HG03342 (cell line): ENCODE results near the gene RHBDL1.
A peak's percentile ranks its signal among the peaks of the same experiment; 100 is the strongest.
"Not testable (repeated sequence)": the region's sequence is repeated elsewhere in the genome, so short reads cannot be mapped to it uniquely, and the experiment has no call there.

ENCODE experiments used
- ATAC-seq: cut with Tn5 transposase; IDR thresholded peaks from one replicate; pipeline ENCODE4 v1.9.1; 2021; ENCODE audit warnings: mild to moderate bottlenecking, moderate library complexity; ENCODE audit not compliant: unreplicated experiment

The RHBDL1 gene

DNA sequence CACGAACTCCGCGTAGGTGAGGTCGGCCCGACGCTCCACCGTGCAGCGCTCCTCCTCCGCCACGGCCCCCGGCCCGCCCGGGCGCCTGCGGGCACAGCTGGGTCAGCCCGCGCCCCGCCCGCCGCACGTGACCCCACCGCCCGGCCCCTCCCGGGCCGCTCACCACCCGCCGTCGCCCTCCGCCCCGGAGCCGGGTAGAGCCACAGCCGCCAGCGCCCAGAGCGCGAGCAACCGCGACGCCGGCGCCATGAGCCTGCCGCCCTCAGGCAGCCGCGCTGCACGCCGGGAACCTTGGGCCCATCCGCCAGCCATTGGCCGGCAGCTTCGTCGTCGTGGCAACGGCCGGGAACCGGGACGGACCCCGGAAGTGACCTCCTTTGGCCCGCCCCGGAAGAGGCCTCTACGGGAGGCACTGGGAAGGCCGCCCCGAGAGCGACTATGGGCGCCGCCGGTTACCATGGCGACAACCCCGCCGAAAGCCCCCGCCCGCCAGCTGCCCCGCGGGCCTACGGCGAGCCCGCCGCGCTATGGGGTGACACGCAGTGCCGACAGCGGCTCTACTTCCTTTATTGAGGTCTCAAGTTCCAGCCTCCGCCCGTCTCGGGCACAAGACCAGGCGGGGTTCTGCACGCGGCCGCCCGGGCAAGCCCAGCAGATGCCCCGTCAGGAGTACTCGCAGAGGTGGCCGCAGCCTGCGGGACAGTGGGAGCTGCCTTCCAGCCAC is 8.8 kb downstream of the RHBDL1 start, which contains the start of gene JMJD8:
Gene JMJD8 (minus strand): TSS at position 264 of the 724 bp plus-strand sequence. CDS start 15 bp downstream, at position 249.
- ATAC-seq, result peak; percentile 61

DNA sequence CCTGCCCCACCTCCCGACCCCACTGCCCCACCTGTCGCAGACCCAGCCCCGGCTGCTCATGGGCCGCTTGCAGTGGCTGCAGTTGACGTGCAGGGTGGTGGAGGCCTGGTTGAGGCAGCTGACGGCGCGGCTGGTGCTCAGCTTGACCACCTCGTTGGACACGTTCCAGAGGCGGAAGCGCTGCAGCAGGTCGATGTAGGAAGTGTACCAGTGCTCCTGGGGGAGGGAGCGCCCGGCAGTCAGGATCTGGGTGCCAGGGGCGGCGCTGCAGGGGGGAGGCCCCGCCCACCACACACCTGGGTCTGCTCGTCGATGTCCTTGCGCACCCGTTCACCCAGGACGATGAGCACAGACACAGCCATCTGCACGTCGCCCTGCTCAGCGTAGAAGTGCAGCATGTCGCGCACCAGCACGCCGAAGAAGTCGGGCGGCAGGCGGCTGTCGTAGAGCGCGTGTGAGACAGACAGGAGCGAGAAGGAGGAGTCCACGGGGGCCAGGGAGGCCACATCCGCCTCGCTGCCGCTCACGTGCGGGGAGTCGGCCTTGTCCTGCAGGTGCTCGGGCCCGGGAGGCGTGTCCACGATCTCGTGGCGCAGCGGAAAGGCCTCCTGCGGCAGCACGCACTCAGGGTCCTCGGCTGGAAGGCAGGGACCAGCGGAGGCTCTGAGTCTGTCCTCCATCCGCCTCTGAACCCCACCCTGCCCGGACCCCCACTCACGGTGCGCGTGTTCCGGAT is 9.7 kb downstream of the RHBDL1 start:
- no peak for ATAC-seq

DNA sequence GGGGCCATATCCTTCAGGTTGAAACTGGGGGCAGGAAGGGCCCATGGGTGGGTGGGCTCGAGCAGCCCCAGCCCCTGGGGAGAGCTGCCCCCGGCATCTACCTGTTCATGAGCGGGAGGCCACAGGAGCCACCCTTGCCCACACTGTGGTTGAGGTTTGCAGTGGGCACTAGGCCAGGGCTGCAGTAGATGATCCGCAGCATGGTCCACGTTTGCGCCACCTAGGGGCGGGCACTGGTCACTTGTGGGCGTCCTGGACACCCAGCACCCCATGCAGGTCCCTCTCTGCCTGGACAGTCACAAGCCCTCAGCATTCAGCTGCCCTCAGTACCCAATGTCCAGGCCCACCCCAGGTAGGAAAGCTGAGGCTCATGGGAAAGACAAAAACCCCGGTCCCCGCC is 10.5 kb downstream of the RHBDL1 start:
- ATAC-seq, result no peak

DNA sequence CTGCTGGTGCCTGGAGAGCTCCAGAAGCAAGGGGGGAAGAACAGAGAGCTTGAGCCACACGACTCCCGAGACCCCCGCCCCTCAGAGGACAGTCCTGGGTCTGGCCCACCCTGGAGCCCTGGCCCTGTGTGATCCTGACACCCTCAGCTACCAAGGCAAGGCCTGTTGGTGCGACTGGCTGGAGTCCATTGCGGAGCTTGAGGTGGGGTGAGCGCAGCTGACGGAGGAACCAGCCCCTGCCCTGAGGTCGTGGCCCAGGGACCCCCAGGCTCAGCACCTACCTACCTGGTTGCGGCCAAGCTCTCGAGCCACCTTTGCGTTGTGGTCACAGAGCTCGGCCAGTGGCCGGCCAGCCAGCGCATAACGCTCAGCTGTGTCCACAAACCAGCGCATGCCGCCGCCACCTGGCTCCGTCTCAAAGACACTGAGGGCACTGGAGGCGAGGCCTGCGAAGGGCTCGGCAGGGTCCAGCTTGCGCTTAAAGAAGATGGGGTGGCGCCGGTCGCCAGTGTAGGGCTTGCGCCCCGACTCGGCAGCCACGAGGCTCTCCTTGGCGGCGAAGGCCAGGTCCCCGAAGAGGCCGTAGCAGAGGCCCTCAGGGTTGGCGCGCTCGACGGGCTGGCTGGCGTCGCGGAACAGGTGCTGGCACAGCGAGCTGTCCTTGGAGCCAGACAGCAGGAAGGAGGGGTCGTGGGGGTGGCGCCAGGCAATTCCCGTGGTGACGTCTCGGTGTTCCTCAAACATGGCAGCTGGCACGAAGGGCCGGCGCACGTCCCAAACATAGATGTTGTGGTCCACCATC is 11.2 kb downstream of the RHBDL1 start:
- ATAC-seq, result no peak

DNA sequence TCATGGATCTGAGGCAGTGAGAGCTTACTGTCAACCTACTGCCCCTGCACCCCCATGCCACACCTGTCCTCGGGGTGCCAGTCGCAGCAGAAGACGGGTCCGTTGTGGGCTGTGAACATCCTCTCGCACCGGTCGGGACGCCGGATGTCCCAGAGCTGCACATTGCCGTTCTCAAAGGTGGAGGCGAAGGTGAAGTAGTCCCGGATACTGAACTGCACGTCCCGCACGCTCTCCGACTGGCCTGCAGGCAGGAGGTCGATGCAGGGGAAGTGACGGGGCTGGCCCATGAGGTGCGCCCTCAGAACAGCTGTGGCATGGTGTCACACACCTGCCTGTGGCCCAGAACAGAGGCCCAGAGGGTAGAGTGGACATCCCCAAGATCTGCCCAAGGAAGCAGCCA is 12.0 kb downstream of the RHBDL1 start:
- no peak for ATAC-seq

DNA sequence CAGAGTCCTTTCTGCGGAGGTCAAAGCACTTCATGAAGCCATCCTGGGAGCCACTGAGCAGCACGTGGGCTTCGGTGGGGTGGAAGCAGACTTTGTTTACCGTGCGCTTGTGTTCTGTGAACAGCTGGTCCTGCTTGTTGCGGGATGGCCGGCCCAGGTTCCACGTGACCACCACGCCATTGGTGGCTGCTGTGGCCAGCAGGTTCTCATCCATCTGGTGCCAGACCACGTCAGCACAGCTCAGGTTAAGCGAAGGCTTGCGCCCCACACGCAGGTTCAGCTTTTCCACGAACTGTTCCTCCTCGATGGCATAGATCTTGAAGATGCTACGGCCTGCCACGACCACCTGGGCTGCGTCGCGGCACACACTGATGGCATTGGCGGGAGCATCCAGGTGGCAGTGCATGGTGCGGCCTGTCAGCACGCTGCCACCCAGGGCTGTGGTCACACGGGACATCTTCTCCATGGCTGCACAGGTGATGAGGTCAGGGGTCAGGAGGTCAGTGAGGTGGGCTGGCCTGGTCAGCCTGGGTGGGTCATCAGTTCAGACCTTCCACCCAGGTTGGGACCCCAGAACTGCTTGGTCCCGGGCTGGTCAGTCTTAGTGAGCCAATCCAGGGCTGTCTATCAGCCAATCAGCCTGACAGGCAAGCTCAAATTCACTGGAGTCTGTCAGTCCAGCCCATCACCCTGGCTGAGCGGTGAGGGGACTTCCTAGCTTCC is 13.9 kb downstream of the RHBDL1 start:
- ATAC-seq, result no peak

DNA sequence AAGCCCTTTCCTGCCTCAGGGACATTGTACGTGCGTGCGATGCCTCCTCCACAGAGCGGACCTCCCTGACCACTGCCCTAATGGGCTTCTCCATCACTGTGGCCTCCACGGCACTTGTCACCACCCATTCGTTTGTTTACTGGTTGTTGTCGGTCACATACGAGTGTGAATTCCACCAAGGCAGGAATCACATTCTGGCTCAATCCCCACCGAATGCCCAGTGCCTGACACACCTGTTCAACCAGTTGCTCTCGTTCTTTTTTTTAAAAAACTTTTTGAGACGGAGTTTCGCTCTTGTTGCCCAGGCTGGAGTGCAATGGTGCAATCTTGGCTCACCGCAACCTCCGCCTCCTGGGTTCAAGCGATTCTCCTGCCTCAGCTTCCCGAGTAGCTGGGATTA is 15.8 kb downstream of the RHBDL1 start:
- ATAC-seq, result not testable (repeated sequence)

DNA sequence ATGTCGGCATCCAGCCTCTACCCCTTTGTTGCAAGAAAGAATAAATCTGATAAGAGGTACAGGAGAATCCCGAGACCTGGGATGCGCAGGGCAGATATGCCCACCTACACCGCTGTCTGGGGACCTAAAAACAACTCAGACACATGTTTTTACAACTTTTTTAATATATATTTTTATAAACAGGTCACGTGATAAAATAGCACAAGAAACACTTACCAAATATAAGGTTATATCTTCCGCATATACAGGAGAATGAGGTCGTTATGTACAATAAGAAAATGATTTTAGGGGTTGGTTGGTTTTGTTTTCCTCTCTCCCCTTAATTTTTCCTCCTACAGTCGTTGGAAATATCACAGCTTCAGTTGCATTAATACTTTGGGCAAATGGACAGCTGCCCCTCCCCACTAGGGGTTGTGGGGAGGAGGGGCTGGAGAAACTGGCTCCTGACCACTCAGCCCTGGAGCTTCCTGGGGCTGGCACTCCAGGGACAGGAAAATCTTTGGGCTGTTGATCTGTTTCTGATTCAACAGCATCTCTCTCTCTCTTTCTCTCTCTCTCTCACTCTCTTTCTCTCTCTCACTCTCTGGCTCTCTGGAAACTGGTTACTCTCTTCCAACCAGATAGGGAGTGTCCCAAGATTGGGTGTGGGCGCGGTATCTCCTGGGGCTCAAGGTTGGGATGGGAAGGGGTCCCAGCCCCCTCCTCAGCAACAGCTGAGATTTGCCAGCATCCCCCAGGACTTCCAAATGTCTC is 17.1 kb downstream of the RHBDL1 start:
- ATAC-seq, result no peak

DNA sequence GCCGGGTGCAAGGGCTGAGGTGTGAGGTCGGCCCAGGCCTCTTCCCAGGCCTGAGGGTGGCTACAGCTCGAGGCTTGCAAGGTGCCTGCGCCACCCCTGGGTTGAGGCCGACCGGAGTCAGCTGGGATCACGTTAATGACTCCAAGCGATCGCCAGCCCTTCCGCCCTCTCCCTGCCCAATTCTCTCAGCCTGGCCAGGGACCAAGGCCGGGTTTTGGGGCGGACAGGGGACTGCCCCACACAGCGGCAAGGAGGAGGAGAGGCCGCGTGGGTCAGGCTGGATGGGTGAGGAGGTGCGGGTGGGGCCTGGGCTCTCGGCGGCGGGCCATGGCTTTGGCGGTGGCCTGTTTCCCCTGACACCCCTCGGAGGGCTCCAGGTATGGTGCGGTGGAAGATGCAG is 17.9 kb downstream of the RHBDL1 start:
- ATAC-seq, result no peak

DNA sequence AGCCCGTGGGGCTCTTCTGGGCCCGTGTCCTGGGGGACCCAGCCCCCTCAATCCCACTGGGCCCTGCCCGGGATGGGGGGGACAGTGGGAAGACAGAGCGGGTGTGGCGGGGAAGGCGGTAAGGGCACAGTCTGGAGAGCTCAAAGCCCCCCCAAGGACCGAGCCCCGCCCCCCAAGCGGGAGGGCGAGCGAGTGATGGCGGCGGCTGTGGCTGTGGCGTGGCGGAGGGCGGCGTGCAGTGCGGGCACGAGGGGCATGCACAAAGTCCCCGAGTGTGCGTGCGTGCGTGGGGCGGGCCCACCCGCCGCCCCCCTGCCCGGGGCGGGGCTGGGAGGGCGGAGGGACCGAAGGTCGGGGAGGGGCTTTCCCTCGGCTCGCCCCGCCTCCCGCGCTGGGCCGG is 18.3 kb downstream of the RHBDL1 start:
- no peak for ATAC-seq

DNA sequence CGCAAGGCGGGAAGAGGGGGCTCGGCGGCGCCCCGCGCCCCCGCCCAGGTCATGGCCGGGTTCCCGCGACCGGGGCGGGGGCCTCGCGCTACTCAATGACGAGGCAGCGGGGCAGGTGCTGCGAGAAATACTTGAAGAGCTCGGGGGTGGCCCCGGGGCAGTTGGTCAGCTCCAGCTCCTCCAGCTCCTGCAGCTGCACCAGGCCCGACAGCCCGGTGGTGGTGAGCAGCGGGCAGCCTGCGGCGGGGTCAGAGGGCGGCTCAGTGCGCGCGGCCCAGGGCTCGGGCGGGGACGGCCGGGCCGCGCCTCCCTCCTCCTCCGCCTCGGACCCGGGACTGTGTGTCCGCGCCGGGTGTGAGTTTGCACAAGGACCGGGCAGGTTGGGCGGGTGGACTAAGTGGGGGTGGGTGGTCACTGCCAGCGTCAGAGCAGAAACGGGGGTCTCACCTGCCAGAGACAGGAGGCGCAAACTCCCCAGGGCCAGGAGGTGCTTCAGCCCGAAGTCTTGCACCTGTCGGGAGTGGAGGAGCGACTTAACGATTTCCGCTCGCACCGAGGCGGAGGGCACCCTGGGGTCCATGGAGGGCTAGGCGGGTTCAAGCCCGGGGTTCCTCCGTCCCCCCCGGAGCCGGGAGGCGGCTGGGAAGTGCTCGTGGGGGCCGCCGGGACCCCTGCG is 18.9 kb downstream of the RHBDL1 start:
- ATAC-seq, result no peak

DNA sequence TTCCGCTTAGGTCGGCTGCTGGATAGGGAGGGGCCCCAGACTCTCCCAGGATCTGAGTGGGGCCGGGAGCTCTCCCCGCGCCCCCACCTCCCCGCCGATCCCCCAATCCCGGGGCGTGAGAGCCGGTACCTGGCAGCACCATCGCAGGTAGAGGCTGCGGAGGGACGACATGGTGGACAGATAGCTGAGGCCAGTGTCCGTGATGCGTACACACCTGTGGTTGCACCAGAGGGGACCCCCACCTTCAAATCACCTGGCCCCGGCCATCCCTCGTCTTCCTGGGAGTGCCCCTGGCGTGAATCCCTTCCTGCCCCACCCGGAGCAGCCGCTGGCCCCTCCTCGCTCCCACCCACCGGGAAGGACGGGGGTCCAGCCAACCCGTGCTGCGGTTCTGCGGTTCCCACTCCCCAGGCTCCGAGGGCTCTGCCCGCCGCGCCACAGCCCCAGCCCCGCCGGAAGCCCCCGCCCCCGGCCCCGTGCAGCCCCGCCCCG is 19.4 kb downstream of the RHBDL1 start:
- ATAC-seq, result no peak

DNA sequence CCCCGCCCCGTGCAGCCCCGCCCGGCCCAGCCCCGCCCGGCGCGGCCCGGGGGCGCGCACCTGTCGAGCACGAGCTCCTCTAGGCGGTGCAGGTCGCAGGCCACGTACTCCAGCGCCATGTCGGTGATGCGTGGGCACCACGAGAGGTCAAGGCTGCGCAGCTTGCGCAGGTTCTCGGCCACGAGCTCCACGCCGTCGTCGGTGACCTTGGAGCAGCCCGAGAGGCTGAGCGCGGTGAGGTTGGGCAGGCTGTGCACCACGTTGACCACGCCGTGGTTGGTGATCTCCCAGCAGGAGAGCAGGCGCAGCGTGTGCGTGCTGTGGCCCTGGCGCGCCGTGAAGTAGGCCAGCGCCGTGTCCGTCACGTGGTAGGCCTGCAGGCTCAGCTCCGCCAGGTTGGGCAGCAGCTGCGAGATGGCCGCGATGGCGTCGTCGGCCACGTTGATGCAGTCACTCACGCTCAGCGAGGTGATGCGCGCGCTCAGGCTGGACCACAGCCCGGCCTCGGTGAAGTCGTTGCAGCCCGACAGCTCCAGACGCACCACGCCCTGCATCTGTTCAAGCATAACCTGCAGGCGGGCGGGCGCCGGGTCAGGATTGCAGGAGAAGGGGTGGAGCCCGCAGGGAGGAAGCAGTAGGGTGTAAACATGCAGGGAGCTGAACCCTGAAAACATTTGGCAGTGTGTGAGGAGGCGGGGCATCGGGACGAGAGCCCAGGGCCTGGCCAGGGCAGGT is 20.1 kb downstream of the RHBDL1 start:
- ATAC-seq, result no peak

DNA sequence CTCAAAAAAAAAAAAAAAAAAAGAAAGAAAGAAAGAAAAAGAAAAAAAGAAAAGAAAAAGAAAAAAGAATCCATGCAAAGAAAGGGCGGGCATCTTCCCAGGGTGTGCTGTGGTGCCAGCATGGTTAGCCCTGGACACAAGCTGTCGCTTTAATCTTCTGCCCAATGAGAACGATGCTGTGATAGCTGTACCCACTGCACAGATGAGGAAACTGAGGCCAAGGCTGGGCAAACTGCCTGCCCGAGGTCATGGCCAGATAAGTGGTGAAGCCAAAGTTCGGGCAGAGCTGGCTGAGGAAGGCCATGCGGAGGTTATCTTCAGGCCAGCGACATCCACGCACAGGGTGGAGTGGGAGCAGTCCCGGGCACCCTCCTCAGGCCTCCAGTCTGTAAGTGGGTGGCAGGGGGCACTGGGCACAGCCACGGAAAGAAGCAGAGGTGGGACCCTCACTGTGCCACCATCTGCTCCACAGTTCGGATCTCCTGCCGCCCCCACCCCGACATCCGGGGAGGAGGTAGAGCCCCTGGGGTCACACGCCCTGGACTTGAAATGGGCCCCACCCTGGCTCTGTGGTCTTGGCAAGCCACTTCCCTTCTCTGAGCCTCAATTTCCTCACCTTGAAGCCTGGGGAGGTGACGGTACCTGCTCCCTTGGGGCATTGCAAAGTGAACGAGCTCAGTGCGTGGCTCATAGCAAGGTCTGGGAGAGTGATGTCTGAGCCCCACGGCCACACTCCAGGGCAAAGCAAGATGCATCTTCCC is 23.6 kb downstream of the RHBDL1 start:
- ATAC-seq, result no peak

DNA sequence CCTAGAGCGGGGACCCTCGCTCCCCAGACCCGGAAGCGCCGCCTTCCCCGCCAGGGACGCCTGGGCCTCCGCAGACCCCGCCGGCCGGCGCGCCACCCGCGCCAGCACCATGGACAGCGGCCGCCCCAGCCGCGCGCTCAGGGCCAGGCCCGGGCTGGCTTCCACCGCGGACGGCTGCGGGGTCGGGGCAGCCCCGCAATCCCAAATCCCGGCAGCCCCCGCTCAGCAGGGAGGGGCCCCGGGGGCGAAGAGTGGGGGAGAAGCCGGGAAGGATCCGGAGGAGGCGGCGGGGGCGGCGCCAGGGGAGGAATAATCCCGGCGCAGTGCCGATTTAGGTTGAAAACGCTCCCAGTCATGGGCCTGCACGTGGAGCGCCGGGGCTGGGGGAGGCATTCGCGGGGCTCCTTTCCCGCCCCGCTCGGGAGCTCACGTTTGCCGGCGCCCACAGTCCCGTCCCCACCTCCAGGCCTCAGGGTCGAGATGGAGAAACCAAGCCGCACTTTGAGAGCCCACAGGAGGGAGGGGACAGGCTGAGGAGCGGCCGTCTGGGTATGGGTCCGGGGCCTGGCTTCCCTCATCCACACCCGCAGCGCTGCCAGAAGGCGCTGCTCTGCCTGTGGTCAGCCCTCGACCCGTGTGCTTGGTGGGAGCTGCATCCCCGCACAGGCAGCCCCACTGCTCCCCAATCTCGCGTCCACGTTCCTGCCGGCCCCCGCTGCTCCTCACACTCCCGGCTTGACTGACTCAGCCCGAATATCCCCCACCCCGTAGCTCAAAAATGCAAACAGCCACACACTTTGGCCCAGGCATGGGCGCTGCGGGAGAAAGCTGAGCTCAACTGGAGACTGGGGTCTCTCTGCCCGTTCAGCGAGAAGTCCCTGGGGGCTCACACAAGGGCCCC is 25.5 kb downstream of the RHBDL1 start:
- no peak for ATAC-seq

DNA sequence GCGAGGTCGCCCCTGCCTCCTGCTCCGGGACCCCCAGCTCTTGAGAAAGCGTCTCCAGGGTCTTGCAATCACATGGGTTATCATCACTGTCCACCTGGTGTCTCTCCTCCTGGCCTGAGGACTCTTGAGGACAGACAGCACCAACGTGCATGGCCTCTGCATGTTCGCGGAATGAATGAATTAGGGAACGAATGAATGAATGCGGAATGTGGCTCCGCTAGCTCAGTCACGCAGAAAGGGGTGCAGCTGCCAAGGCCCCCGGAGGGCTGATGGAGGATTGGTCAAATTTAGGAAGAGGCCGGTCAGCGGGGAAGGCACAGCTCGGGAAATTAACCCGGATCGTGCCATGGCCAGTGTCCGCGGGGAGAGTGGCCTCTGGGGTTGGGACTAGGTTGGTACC is 26.9 kb downstream of the RHBDL1 start:
- no peak for ATAC-seq

DNA sequence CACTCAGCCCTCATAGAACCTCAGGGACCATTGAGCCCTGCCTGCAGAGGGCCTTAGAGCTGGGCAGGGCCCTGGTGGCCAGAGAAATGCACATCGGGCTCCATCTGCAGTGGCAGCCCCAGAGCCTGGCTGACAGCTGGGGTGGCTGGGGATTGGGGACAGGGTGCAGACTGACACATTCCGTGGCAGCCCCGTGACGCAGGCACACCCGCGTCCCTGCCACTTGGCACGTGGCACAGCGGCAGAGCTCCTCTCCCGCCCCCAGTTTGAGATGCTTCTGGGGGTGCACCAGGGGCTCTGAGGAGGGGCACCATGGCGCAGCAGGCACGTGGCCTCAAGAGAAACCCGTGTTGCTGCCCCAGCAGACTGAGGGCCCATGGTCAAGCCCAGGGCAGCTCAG is 27.9 kb downstream of the RHBDL1 start:
- no peak for ATAC-seq
